GM12801 (cell line): ENCODE results near the gene APOM.

ENCODE experiments used
- CTCF ChIP-seq: IDR thresholded peaks from one replicate; pipeline ENCODE4 v1.5.1; 2011; ENCODE audit warnings: control low read depth; ENCODE audit not compliant: insufficient read length; ENCODE audit errors: extremely low read depth

Gene APOM

GRCh38 chr6:31666337-31666965, 10.8 kb downstream of the APOM start:
- TF ChIP-seq CTCF, result no peak

- no peak for TF ChIP-seq CTCF
Measured at GRCh38 chr6:31669676-31670075, 14.0 kb downstream of the APOM start, which contains the start of gene LY6G5B. Gene LY6G5B, plus strand, starts transcription at chr6:31669976. Its CDS starts 975 bp downstream, at chr6:31670951.

- no peak for TF ChIP-seq CTCF
Measured at GRCh38 chr6:31676322-31676903, 20.7 kb downstream of the APOM start.

GRCh38 chr6:31676904-31677303, 21.2 kb downstream of the APOM start:
- no peak for TF ChIP-seq CTCF

GRCh38 chr6:31677955-31678354, 22.3 kb downstream of the APOM start:
- TF ChIP-seq CTCF, result no peak

GRCh38 chr6:31680226-31681134, 24.8 kb downstream of the APOM start, which contains the start of gene LY6G5C:
Gene LY6G5C, minus strand, starts transcription at chr6:31681067. Its CDS starts 694 bp downstream, at chr6:31680373.
- TF ChIP-seq CTCF, result no peak

GRCh38 chr6:31681135-31681671, 25.5 kb downstream of the APOM start:
- TF ChIP-seq CTCF, result no peak
